Measurements from ENCODE around the gene SPATA13.

SPATA13 gene

GRCh38 chr13:24142453-24142852 is 18.1 kb upstream of the SPATA13 start:
- DNase-seq, result no peak

GRCh38 chr13:24142886-24143285 is 17.6 kb upstream of the SPATA13 start:
- DNase-seq, result no peak

DNA sequence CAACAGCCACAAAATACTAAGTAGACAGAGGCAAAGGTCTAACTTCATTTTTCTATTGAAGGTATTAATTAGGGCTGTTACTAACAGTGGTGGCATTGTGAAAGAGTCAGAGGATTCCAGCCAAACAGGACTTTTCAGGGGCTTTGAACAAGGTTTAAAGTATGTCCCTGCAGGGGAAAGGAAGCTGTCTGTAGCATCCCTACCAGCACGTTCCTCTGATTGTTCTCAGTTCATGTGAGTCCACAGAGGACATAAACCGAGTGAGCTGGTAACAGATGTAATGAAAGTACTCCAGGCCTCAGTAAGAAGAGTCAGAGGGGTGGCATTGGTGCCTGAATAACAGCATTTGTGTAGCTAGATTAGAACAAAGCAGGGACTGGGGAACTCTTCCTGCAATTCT is 15.3 kb upstream of the SPATA13 start:
- DNase-seq, result no peak

DNA sequence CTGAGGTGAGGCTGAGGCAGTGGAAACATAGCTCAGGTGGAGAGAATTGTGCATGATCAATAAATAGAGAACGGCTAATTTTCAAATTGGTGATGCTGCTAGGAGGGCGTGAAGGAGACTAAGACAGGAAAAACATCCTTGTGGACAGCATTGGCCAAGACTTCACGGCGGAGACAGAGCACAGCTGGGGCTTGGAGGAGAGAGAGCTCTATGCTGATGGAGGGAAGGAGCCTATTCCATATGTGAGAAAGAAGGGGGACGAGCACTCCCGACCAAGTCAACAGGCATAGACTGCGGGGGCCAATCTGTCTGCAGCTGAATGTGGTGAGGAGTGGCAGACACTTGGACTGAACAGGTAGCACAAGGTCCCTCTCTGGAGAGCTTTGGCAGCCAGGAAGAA is 14.8 kb upstream of the SPATA13 start:
- DNase-seq, result no peak

GRCh38 chr13:24146961-24147569 is 13.5 kb upstream of the SPATA13 start:
- DNase-seq, result no peak

DNA sequence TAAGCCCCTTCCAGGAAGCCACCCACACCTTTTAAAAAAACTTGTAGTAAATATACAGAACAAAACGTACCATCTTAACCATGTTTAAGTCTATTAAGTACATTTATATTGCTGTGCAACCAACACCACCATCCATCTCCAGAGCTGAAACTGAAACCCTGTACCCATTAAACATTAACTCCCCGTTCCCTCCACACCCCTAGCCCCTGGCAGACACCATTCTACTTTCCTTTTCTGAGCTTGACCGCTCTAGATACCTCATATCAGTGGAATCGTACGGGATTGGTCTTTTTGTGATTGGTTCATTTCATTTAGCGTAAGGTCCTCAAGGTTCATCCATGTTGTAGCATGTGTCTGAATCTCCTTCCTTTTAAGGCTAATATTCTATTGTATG is 13.0 kb upstream of the SPATA13 start:
- no peak for DNase-seq

DNA sequence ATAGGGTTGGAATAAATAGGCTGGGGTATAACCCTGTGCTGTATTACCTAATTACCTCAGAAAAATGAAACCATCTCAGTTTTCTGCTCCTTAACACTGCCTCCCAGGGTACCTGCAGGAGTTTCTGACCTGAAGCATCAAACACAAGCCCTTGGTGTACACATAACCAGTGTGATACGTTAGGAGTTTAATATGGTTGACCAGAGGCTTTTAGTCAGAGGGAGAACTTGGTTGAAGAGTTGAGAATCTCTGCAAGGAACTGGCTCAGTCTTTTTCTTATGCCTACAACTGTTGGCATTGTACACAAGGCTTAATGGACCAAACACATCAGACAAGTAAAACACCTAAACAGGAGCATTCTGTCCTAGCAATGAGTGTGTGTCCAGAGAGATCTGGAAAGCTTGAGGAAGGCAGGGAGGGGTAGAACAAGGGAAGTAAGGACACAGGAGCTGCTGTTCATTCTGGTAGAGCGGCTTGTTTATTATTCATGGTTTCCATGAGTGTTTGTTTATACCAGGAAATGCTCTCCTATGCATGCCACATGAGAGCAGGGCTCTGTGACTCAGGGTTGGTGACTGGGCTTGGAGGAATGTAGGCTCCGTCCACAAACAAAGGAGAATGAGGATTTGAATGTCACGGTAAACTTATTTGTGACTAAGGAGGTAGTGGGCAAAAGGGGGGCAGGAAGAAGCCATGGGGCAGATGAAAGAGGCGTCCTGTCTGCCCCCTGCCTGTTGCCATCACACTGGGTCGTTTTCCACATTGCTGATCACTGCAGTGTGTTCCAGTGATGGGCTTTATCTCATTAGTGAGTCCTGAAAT is 11.9 kb upstream of the SPATA13 start:
- peak; percentile 51 for DNase-seq

DNA sequence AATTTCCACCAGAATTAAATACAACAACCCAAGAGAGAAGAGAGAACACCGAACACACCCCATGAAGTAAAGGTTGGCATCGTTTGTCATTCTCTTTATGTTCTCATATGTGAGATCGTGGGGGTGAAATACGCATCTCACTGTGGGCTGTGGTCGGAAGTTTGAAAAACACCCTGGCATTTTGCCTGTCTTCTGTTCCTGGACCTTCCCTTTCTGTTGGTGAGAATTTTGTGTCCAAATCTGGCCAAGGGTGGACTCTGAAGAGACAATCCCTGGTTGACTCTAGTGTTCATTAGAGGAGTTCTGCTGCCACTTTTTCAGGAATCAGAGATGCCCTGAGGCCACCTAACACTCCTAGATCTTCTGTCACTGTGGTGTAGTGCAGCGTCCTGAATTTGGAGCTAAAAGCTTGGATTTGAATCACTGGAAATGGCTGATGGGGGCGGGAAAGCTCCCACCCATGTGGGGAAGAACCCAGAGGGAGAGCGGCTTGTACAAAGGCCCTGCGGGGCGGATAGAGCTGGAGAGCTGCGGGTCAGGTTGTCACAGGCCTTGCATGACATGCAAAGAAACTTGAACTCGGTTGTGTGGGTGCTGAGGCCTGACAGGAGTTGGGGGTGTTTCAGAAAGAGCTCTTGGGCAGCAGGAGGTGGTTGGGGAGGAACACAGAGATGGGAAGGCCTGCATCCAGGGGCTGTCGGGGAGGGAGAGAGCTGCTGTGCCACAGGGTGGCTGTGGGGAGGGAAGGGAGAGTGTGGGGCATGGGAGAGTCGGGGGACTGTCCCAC is 11.1 kb upstream of the SPATA13 start:
- DNase-seq, result no peak

DNA sequence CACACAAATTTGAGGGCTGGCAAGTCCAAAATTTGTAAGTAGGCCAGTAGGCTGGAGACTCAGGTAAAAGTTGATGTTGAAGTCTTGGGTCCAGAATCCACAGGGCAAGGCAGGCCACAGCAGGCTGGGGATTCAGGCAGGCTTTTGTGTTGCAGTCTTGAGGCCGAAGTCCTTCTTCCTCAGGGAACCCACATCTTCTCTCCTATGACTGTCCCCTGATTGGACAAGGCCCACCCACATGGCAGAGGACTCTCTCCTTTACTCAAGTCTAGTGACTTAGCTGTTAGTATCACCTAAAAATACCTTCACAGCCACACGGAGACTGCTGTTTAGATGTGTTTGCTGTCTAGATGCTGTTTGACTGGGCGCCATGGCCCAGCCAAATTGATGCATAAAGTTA is 9.9 kb upstream of the SPATA13 start:
- DNase-seq, result no peak

GRCh38 chr13:24151864-24152263 is 8.7 kb upstream of the SPATA13 start:
- DNase-seq, result no peak

- DNase-seq, result no peak
Measured at GRCh38 chr13:24152292-24153214, 8.0 kb upstream of the SPATA13 start.

- no peak for DNase-seq
Measured at GRCh38 chr13:24153347-24153746, 7.2 kb upstream of the SPATA13 start.

- DNase-seq, result no peak
Measured at GRCh38 chr13:24153979-24154701, 6.4 kb upstream of the SPATA13 start.

- DNase-seq, result peak; percentile 49
Measured at GRCh38 chr13:24159357-24159756, 1.2 kb upstream of the SPATA13 start.

DNA sequence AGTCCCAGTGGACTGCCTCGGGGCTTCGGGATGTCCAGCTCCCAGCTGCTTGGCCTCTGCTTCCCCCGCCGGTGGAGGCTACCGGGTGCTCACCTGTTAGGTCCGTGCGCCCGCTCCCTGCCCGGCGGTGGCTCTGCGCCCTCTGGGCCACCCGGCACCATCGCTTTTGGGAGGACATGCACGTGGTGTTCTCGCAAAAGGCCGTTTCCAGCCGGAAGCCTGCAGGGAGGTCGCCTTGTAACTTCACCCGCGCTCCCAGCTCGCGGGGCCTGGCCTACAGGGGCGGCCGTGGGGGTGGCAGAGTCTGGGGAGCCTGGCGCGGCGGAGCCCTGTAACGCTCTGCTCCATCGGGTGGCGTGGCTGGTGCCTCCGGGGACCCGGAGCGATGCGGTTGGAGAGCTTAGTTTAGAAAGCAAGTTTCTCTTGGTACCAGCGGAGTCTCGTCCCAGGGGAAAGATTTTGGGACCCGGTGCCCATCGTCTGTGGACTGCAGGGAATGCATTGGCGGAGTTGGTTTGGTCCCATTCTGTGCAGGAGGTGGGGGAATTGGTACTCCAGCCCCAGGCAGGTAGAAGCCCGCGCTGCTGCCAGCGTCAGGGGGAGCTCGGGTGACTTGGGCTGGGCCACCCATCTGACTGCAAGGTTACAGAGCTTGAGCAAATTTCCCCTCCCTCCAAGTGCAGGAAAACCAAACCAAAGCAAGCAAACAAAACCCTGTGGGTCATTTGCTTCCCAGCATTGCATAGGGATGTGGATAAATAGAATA is 673 bp downstream of the SPATA13 start:
- DNase-seq, result no peak

DNA sequence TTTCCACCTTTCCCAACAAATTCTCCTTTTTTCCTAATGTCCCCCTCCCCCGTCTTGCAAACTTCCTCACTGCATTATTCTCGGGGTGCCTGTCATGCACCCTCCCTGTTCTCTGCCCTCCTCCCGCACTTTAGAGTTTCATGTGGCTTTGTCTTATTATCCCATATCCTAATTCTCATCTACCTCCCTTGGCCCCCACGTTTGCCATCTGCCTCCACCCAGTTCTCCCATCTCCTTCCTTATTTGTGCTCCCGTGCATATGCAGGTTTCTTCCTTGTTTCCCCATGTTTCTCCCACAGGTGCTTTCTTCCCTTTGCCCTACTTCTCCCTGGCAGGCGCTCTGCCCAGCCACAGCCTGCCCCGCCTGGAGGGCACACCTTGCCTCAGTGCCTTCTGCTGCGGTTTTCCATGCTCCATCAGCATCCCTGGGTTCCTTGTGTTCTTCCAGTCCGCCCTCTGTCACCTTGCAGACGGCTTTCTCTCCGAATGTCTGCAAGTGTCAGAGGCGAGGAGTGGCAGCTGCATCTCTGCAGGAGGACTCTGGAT is 1.5 kb downstream of the SPATA13 start:
- no peak for DNase-seq

GRCh38 chr13:24162604-24163003 is 2.1 kb downstream of the SPATA13 start:
- no peak for DNase-seq

DNA sequence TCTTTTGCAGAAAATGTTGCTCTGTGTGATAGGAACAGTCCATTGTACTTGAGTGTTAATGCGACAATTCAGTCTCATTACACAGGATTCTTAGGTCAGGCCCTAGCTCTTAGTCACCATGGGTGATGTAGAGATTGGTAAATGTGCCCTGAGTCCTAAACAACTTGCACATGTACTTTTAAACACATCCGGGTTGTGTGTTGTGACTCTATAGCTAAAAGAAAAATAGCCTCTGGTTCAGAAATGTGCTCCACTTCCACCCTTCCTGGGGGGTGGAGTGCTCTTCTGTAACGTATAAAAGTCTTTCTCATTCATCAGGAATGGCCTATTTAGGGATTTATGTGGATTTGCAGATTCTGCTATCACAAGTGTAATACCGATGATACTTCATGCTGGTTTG is 5.2 kb downstream of the SPATA13 start:
- no peak for DNase-seq

DNA sequence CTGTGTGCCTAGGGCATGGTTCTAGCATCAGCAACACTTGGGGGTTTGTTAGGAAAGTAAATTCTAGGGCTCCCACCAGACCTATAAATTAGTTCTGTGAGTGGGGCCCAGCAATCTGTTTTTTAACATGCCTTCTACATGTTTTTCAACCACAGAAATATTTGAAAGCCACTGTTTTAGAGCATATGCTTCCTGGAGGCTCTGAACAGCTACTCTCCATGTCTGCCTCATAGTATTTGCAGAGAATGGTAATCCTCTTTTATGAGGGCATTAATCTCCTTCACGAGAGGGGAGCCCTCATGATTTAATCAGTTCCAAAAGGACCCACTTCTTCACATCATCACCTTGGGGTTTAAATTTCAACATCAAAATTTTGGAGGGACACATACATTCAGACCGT is 6.0 kb downstream of the SPATA13 start:
- DNase-seq, result no peak

- DNase-seq, result peak; percentile 15
Measured at GRCh38 chr13:24167666-24168391, 7.3 kb downstream of the SPATA13 start.
